ENCODE data around the gene YWHAQ. TPM values are rescaled to one million over a fixed set of nuclear protein-coding genes. Genes with fewer than 3 reads are reported as not detected.

YWHAQ gene
- total and polyA plus RNA-seq, 9 of the 15 experiments (the other 6 are each of a cell fraction or from before 2014, with no cell fraction given): 63.1 to 359 (median 203) TPM

GRCh38 chr2:9573013-9573720, 57.6 kb downstream of the YWHAQ start (continued):
- TF ChIP-seq SMARCA4 (IDR thresholded peaks at IDR 0.05): 0 out of 2 replicates have a peak, but pooled peaks have one; percentile 38
- TF ChIP-seq SRSF7 (optimal IDR thresholded peaks at IDR 0.05; ENCODE audit: low read depth, low read length): no peak
- no peak for TF ChIP-seq SLC30A9 (CRISPR knock-in tag; IDR thresholded peaks at IDR 0.05)
- TF ChIP-seq MLLT1 (IDR thresholded peaks at IDR 0.05): 0 out of 4 replicates have a peak, but pooled peaks of 1 of the 2 experiments have one; percentile 38
- 0 out of 6 replicates have a peak, but pooled peaks of 1 of the 3 experiments have one; percentile 4 for TF ChIP-seq CTCF (IDR thresholded peaks at IDR 0.05 in 2 of 3, conservative IDR thresholded peaks at IDR 0.05 in 1 of 3; ENCODE audit: insufficient read depth in 2 of 3, low read depth in 1 of 3, low read length in 3 of 3)
- TF ChIP-seq ARID1B (IDR thresholded peaks at IDR 0.05): peak; percentile 60
- no peak for TF ChIP-seq CHD7 (IDR thresholded peaks at IDR 0.05; ENCODE audit: low read depth, low read length)
- 0 out of 2 replicates have a peak, but pooled peaks have one; percentile 11 for TF ChIP-seq MTA2 (IDR thresholded peaks at IDR 0.05; ENCODE audit: low read depth)
- TF ChIP-seq FOSL1 (tag; conservative IDR thresholded peaks at IDR 0.05): peak; percentile 90
- TF ChIP-seq CREBBP (IDR thresholded peaks at IDR 0.05; ENCODE audit: low read depth, low read length): no peak

Measured in K562 (cell line).